ENCODE data around the gene CXCL8.
A peak's percentile ranks its signal among the peaks of the same experiment; 100 is the strongest.

Gene CXCL8

DNA sequence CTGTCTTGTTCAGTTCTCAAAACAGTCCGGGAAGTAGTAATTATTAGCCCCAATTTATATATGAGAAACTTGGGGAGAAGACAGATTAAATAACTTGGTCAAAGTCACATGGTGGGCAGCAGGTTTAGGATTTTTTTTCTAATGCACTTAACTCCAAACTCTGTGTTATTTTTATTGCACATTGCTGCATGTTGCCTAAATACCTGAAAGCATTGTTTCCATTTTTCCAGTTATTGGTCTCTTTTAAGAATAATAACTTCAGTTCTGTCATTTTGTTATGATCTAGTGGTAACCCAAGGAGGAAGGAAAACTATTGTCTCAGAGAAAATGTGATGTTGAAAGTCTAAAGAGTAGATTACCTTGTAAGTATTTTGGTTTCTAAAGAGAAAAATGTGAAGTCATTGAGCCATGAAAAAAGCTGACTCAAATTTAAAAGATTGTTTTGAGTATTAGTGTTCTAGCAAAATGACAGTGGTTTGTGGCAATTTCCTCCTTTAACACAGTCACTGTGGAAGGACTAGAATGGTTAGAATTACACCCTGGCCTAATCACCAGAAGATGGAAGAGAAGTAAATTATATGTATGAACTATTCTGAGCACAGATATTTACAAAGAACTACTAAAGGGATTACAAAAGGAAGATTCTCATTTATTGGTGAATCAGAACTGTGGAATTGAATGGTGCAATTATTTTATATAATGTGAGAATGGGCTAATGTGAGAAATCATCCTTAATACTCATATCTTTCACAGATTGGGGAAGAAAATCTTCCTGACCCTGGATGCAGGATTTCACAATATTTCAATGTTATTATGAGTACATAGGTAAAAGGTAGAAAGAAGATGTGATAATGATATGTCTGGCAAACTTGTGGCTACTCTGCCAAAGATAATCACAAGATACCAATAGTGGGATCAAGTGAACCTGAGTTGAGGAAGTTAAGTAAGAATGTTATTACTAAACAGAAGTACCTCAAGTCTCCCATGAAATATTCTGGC lies 21.7 kb upstream of the CXCL8 start:
- FAIRE-seq = no peak

DNA sequence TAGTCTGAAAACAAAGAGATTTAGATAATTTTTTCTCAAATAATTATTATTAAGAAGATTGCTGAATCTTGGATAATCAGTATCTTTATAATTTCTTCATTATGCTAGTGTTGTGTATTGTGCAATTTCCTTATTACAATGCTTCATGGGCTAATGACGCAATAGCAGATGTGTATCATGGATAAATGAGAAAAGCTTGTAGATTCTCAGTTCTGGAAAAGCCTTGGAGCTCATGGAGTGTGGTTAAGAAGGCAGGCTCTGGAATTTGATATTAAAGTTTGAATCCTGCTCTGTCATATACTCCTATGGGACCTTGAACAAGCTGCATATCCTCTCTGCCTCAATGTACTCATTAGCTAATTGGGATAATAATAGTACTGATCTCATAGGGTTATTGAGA lies 18.9 kb upstream of the CXCL8 start:
- no peak for FAIRE-seq

DNA sequence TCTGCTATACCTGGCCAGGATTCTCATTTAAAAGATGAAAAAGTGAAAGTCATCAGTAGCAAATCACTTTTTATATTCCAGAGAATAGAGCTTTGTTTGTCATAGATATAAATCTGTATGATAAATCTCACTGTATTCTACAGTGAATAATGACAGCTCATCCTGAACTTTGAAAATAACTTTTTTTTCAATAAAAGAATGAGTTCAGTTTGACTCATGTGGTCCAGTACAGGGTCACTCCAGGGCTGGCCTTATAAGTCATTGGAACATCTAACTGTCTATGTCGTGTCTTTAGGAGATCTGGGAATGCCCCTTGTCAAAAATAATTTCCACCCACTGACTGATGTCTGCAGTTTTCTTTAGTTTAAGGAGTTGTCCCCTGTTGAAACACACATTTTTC lies 18.5 kb upstream of the CXCL8 start:
- no peak for FAIRE-seq

DNA sequence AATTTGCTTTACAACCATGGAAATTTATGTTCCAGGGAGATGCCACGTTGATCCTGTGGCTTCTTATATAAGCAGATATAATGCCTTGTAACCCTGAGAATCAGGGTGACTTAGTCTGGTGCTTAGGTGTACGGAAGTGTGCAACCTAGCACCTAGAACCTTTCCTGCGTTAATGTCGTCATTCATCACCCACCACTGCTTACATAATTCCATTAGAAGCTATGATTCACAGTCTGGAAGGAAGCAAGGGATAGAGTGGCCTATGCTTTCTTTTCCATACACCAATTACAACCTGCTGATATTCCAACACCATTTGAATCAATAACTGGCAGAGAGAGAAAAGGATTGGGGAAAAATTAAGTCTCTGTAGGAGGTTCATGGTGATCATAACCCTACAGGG lies 17.3 kb upstream of the CXCL8 start:
- FAIRE-seq = no peak

DNA sequence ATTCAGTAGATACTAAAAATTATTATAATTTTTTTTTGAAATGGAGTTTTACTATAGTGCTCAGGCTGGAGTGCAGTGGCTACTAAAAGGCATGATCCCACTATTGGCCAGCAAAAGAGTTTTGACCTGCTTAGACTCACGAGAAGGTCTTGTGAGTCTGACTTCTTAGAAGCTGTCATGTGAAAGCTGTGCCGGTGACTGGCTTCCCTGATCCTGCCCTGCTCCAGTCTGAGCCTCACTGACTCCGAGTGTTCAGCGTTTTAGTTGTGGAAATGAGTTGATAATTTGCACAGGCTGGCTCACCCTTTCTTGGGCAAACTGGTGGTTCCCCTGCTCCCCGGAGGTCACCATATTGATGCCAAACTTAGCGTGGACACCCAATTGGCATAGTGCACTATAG lies 16.4 kb upstream of the CXCL8 start:
- FAIRE-seq = no peak

DNA sequence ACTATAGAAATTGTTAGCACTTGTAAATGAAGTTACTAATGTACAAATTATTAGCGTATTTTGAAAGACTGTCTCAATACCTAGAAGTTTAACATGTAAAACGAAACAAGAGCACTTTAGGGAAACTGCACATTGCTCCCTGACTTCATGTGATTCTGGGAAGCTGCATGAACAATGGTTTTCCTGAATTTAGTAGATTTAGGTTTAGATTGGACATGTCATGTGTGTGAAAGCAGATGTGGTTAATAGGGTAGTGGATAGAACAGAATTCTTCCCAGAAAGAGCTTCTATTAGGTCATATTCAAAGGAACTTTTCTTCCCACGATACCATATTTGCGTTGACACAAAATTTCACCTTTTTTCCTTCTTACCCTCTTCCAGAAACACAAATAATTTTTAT lies 14.9 kb upstream of the CXCL8 start:
- FAIRE-seq = no peak

DNA sequence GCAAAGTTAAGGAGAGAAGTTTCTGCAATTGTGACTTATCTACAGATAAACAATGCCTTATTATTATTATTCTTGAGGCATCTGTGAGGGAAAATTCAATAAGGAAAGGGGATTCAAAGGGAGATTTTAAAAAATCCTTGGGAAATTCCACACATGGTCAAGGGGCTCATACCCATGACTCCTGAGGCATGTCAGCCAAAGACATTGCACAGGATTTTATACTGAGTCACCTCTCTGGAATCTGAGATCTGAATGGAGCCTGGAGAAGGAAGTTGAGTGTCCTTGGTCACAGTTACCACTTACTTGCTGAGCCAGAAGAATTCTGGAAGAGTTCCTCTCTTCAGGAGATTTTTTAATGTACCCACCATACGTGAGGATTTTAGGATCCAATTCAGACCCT lies 14.4 kb upstream of the CXCL8 start:
- no peak for FAIRE-seq

DNA sequence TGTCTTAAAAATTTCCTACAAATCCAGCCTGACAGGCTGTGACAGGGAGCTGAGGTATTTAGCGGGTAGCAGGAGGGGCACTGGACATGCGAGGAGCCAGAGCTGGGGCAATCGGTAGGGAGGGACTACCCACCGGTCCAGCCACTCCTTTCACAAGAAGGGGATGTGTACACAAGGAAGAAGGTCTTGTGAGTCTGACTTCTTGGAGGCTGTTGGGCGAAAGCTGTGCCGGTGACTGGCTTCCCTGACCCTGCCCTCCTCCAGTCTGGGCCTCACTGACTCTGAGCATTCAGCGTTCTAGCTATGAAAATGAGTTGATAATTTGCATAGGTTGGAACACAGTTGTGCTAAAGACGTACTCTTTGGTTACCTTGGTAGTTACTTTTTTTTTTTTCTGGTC lies 12.7 kb upstream of the CXCL8 start:
- no peak for FAIRE-seq

DNA sequence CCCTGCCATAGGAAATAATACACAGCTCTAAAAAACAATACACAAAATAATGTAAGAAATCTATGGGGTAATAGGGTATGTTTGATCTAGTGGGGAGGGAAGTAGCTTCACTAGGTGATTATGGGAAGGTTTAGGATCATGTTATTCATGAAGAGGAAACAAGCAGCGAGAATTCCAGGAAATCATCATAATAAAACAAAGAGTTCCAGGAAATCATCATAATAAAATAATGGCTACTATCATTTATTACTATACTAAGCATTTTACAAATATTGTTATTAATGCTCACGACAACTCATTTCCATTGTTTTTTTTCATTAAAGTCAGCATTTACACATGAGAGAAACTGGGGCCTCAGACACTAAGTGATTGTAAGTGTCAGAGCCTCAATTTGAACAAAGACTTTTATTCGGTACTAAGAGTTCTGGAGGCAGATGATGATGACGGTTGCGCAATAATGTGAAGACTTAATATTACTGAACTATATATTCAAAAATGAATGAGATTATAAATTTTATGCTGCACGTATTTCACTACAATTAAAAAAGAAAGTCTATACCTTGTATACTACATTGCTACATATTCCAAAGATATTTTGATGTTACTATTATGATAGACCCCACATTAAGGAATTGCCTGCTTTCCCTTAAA lies 12.2 kb upstream of the CXCL8 start:
- no peak for FAIRE-seq

DNA sequence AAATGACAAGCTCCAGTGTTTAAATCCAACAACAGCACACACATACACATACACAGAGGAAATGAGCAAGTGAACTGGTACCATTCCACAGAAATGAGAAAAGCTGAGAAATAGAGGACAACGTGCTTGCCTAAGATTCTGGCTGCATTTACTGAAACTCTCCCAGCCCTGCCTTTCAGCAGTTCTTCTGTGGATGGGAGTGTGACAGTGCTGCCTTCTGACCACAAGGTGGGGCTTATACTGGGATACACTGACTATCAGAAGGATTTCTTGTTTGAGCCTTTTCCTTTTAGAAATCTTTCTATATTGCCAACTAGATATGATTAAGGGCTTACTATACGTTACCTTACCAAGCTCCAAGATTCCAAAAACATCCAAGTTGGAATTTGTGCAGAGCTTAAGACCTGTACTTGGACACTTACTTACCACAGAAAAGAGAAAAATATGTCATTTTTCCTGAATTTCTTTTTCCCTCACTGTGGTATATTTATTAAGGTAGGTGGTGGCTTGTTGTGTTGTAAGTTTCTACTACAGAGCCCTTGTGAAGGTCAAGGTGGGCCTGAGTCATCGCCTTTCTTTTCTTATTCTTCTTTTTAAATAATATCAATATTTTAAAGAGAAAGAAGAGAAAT lies 10.7 kb upstream of the CXCL8 start:
- FAIRE-seq = peak; percentile 66

DNA sequence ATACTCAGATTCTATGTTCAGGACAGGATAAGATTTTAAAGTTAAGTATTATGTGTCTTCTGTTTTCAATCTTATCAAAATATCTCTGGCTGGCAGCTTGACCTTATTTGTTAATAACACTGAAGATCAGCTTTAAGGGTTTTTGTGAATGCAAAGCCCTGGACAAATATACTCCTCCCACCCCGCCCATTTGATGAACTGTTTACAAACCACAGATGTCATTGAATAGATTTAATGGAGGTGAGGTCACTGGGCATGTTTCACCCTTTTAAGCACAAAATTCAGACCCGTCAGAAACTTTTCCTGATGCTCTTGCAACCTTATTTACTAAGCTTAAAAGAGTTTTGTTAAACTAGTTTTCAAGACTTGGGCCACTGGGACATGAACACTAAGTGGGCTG lies 10.1 kb upstream of the CXCL8 start:
- no peak for FAIRE-seq

DNA sequence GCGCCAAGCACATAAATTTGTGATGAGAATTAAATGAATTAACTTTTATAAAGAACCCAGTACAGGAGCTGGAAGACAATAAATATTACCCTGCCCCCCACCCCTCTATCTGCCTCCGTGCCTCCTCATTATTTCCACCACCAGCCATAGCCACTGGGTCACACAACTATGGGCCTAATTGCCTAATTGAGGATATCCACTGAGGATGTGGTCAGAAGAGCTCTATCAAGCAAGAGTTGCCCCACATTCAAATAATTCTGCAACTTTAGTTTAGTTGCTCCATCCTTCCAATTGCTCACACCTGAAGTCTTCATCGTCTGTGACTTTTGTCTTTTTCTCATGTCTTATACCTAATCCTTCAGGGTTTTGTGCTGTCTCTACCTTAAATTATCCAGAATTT lies 9.5 kb upstream of the CXCL8 start:
- FAIRE-seq = no peak

DNA sequence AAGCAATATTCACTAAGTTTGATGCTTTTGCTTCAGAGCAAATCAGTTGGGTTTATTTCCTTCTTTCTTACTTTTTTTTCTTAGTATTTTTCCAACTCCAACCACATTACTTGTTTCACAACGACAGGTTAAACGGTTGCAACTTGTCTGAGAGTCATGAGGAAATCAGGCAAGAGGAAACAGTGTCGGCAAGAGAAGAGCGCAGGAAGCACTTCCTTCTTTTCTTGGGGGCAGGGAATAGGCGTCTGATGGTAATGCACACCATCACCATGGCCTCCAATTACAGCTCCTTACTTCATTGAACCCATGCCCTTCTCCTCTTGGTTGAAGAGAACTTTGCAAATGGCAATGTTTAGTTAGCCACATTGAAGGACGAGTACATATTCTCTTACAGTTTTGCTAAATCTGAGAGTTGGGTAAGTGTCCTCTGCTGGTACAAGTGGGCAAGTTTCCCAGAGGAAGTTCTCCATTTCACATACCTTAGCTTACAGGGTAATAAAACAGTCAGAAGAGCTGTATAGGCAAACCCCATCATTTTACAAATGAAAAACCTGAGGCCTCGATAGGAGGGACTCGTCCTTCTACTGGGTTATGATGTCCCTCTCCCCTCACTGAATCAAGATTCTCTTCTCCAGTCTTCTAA lies 8.3 kb upstream of the CXCL8 start:
- no peak for FAIRE-seq

DNA sequence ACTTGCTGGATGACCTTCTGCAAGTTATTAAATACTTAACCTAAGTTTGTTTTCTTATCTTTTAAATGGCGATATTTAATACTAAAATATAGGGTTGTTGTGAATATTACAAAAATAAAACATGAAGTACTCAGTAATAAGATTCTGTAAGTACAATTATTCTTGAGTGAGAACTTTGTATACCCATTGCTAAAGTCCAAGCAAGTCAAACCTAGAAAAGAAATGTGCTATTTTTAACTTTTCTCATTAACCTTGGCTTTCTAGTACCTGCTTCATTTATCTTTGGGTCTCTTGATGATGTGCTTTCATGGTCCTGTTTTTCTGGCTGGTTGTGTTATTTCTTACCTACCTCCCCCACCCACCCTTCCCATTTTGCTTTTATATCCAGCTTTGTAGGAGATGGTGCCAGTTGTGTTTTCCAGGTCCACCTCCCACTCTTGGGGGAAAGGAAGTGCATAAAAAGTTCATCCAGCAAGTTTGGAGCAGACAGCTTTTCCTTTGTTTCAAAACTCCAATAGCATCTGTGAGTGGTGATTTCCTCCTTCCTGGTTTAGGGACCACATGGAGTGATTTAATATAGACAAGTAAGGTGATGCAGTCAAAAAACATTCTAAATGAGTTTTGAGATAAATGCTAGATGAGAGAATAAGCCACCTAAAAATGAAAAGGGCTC lies 7.5 kb upstream of the CXCL8 start:
- no peak for FAIRE-seq

DNA sequence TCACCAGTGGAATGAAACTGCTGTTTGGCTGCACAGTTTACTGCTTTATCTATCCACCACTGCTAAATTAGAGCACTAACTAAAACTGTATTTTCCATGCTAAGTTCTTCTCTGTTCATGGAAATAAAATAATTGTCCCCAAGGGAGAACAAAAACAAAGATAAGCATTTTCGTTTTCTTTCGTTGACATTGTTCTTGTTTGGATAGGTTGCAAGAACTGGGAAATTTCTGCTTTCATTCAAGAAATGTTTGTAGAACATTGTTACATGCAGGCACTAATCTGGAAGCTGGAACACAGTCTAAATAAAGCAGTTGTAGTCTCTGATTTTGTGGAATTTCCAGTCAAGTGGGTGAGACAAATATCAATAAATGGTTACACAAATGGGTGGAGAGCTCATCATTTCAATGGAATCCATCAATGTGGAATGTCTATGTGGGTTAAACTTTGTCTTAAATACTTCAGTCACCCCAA lies 5.8 kb upstream of the CXCL8 start:
- FAIRE-seq = no peak

DNA sequence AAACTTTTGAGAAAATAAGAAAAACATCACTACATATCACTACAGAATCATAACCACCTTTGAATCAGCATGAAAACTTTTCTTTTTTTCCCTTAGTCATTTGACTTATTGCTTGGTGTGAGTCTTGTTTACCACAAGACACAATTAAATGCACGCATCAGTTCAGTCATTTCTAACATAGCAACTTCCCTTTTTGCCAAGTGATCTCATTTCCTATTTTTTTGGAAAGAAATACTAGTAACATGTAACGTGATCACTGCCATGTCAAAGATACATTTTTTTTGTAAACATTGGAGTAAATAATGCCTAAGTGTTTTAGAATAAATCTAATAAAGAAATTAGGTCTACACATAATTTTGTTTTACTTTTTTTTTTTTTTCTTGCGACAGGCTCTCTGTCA lies 5.1 kb upstream of the CXCL8 start:
- no peak for FAIRE-seq

DNA sequence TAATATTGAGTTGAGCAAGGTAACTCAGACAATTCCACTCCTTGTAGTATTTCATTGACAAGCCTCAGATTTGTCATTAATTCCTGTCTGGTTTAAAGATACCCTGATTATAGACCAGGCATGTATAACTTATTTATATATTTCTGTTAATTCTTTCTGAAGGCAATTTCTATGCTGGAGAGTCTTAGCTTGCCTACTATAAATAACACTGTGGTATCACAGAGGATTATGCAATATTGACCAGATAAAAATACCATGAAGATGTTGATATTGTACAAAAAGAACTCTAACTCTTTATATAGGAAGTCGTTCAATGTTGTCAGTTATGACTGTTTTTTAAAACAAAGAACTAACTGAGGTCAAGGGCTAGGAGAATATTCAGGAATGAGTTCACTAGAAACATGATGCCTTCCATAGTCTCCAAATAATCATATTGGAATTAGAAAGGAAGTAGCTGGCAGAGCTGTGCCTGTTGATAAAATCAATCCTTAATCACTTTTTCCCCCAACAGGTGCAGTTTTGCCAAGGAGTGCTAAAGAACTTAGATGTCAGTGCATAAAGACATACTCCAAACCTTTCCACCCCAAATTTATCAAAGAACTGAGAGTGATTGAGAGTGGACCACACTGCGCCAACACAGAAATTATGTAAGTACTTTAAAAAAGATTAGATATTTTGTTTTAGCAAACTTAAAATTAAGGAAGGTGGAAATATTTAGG lies 821 bp downstream of the CXCL8 start:
- FAIRE-seq = no peak

DNA sequence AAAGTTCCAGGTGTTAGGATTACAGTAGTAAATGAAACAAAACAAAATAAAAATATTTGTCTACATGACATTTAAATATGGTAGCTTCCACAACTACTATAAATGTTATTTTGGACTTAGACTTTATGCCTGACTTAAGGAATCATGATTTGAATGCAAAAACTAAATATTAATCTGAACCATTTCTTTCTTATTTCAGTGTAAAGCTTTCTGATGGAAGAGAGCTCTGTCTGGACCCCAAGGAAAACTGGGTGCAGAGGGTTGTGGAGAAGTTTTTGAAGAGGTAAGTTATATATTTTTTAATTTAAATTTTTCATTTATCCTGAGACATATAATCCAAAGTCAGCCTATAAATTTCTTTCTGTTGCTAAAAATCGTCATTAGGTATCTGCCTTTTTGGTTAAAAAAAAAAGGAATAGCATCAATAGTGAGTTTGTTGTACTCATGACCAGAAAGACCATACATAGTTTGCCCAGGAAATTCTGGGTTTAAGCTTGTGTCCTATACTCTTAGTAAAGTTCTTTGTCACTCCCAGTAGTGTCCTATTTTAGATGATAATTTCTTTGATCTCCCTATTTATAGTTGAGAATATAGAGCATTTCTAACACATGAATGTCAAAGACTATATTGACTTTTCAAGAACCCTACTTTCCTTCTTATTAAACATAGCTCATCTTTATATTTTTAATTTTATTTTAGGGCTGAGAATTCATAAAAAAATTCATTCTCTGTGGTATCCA lies 1.6 kb downstream of the CXCL8 start:
- FAIRE-seq = no peak

DNA sequence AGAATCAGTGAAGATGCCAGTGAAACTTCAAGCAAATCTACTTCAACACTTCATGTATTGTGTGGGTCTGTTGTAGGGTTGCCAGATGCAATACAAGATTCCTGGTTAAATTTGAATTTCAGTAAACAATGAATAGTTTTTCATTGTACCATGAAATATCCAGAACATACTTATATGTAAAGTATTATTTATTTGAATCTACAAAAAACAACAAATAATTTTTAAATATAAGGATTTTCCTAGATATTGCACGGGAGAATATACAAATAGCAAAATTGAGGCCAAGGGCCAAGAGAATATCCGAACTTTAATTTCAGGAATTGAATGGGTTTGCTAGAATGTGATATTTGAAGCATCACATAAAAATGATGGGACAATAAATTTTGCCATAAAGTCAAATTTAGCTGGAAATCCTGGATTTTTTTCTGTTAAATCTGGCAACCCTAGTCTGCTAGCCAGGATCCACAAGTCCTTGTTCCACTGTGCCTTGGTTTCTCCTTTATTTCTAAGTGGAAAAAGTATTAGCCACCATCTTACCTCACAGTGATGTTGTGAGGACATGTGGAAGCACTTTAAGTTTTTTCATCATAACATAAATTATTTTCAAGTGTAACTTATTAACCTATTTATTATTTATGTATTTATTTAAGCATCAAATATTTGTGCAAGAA lies 2.3 kb downstream of the CXCL8 start:
- no peak for FAIRE-seq

DNA sequence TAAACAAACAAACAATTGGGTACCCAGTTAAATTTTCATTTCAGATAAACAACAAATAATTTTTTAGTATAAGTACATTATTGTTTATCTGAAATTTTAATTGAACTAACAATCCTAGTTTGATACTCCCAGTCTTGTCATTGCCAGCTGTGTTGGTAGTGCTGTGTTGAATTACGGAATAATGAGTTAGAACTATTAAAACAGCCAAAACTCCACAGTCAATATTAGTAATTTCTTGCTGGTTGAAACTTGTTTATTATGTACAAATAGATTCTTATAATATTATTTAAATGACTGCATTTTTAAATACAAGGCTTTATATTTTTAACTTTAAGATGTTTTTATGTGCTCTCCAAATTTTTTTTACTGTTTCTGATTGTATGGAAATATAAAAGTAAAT lies 2.9 kb downstream of the CXCL8 start:
- no peak for FAIRE-seq

DNA sequence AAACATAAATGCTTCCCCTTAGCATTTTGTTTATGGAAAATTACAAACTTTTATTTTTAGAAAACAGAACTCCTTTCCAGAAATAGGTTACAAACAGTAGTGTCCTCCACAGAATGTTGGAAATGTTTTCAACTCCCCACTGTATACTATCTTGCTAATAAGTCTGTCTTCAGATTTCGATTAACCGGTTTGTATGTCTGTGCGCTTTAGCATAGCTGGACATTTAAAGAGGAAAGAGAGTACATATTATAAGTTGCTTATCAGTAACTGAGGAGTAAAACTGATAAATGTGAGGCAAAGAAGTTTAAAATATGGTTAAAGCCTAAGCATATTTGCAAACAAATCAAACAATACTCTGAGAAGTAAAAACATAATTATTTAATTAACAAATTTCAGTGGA lies 3.4 kb downstream of the CXCL8 start:
- FAIRE-seq = no peak

All from islet of Langerhans (tissue), 1 donor.